ENCODE data around the gene NEDD4.

DNA sequence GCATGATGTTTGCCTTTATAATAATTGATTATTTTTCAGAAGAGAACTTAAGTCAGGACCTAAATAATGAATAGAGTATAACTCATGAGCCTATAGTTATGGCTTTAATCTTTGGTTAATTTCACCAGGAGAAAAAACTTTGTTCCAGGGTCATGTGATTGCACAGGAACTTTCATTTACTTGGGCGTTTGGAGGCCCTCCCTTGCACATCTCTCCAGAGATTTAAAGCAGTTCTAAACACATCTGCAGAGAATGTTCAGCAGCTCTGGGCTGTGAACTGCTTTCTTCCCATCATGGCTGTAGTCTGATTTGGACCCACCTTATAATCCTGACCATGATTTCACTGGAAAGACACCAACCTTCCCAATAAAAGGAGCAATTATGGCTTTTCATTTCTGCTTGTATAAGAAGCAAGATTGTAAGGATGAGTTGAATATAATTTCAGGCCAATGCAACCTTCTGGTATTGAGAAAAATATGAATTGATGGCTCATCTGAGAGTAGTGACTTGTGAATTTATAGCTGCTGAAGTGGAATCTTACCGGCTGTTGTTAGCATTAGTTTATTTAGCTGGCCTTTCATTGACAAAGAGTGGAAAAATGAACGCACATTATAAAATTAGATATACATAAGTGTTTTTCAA, 169.6 kb downstream of the NEDD4 start:
- TF ChIP-seq POLR2AphosphoS5 (IDR thresholded peaks at IDR 0.05; ENCODE audit: low read depth, low read length): no peak
- TF ChIP-seq, protein P1, sequence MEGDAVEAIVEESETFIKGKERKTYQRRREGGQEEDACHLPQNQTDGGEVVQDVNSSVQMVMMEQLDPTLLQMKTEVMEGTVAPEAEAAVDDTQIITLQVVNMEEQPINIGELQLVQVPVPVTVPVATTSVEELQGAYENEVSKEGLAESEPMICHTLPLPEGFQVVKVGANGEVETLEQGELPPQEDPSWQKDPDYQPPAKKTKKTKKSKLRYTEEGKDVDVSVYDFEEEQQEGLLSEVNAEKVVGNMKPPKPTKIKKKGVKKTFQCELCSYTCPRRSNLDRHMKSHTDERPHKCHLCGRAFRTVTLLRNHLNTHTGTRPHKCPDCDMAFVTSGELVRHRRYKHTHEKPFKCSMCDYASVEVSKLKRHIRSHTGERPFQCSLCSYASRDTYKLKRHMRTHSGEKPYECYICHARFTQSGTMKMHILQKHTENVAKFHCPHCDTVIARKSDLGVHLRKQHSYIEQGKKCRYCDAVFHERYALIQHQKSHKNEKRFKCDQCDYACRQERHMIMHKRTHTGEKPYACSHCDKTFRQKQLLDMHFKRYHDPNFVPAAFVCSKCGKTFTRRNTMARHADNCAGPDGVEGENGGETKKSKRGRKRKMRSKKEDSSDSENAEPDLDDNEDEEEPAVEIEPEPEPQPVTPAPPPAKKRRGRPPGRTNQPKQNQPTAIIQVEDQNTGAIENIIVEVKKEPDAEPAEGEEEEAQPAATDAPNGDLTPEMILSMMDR (IDR thresholded peaks at IDR 0.05): no peak

Data from Panc1 (cell line).